Measurements from ENCODE around the gene THAP12. TPM values are rescaled to one million over a fixed set of nuclear protein-coding genes. Genes with fewer than 3 reads are reported as not detected.

THAP12 gene
- total and polyA plus RNA-seq, 2 experiments from 2014 or later: 20.1 to 36.0 TPM

DNA sequence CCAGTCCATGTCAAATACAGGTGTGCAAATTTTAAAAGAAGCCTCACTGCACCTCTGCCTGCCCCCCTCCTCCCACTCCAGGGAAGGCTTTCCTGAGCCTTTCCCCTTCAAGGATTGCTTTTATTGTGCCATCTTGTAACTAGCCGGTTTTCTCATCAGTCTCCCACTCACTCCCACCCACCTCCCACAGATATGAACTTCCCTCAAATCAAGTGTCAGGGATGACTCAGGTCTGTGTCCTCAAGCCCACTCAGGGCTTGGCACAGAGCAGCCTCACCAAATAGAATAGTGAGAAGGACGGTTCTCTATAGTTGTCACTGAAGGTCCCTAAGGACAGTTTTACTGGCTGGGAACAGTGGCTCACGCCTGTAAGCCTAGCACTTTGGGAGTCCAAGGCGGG is 43.0 kb downstream of the THAP12 start:
- Histone ChIP-seq H3K9me2 (ENCODE audit: insufficient read depth) (no peaks in the 10 kb centered on the region), H3K4me1 (ENCODE audit: insufficient read depth) (no peaks in the 10 kb centered on the region), H3K4me2 (no peak overlapping the region), H3K27ac (ENCODE audit: low read depth) (no peak overlapping the region), H3F3A (replicated peaks; ENCODE audit: low read depth) (no peaks in the 10 kb centered on the region), H3K36me3 (ENCODE audit: insufficient read depth) (no peaks in the 10 kb centered on the region), H2AFZ (no peak overlapping the region), H4K20me1 (replicated peaks; ENCODE audit: insufficient read depth) (no peaks in the 10 kb centered on the region), H3K4me3 (no peak overlapping the region), H3K27me3 (ENCODE audit: insufficient read depth) (no peaks in the 10 kb centered on the region), H3K79me2 (replicated peaks; ENCODE audit: insufficient read depth) (no peaks in the 10 kb centered on the region)
- peaks cover 30% of the 10 kb centered on the region for H3K36me3 Mint-ChIP-seq (ENCODE audit: low read depth)
- DNase-seq (ENCODE audit: low spot score) (no peak), ATAC-seq (no peak)
- peaks cover 3% of the 10 kb centered on the region for H3K27me3 Mint-ChIP-seq (ENCODE audit: insufficient read depth, low read depth, poor library complexity)
- TF ChIP-seq JUNB (IDR thresholded peaks at IDR 0.05; ENCODE audit: unreplicated experiment): no peak
- TF ChIP-seq EZH2phosphoT487 (IDR thresholded peaks at IDR 0.05; ENCODE audit: unreplicated experiment): no peak
- TF ChIP-seq, protein P1, sequence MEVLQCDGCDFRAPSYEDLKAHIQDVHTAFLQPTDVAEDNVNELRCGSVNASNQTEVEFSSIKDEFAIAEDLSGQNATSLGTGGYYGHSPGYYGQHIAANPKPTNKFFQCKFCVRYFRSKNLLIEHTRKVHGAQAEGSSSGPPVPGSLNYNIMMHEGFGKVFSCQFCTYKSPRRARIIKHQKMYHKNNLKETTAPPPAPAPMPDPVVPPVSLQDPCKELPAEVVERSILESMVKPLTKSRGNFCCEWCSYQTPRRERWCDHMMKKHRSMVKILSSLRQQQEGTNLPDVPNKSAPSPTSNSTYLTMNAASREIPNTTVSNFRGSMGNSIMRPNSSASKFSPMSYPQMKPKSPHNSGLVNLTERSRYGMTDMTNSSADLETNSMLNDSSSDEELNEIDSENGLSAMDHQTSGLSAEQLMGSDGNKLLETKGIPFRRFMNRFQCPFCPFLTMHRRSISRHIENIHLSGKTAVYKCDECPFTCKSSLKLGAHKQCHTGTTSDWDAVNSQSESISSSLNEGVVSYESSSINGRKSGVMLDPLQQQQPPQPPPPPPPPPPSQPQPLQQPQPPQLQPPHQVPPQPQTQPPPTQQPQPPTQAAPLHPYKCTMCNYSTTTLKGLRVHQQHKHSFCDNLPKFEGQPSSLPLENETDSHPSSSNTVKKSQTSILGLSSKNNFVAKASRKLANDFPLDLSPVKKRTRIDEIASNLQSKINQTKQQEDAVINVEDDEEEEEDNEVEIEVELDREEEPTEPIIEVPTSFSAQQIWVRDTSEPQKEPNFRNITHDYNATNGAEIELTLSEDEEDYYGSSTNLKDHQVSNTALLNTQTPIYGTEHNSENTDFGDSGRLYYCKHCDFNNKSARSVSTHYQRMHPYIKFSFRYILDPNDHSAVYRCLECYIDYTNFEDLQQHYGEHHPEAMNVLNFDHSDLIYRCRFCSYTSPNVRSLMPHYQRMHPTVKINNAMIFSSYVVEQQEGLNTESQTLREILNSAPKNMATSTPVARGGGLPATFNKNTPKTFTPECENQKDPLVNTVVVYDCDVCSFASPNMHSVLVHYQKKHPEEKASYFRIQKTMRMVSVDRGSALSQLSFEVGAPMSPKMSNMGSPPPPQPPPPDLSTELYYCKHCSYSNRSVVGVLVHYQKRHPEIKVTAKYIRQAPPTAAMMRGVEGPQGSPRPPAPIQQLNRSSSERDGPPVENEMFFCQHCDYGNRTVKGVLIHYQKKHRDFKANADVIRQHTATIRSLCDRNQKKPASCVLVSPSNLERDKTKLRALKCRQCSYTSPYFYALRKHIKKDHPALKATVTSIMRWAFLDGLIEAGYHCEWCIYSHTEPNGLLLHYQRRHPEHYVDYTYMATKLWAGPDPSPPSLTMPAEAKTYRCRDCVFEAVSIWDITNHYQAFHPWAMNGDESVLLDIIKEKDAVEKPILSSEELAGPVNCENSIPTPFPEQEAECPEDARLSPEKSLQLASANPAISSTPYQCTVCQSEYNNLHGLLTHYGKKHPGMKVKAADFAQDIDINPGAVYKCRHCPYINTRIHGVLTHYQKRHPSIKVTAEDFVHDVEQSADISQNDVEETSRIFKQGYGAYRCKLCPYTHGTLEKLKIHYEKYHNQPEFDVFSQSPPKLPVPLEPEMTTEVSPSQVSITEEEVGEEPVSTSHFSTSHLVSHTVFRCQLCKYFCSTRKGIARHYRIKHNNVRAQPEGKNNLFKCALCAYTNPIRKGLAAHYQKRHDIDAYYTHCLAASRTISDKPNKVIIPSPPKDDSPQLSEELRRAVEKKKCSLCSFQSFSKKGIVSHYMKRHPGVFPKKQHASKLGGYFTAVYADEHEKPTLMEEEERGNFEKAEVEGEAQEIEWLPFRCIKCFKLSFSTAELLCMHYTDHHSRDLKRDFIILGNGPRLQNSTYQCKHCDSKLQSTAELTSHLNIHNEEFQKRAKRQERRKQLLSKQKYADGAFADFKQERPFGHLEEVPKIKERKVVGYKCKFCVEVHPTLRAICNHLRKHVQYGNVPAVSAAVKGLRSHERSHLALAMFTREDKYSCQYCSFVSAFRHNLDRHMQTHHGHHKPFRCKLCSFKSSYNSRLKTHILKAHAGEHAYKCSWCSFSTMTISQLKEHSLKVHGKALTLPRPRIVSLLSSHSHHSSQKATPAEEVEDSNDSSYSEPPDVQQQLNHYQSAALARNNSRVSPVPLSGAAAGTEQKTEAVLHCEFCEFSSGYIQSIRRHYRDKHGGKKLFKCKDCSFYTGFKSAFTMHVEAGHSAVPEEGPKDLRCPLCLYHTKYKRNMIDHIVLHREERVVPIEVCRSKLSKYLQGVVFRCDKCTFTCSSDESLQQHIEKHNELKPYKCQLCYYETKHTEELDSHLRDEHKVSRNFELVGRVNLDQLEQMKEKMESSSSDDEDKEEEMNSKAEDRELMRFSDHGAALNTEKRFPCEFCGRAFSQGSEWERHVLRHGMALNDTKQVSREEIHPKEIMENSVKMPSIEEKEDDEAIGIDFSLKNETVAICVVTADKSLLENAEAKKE (CRISPR knock-in tag; IDR thresholded peaks at IDR 0.05): no peak
- TF ChIP-seq ZNF331 (CRISPR knock-in tag; IDR thresholded peaks at IDR 0.05; ENCODE audit: low read depth): no peak
- TF ChIP-seq POLR2AphosphoS5 (IDR thresholded peaks at IDR 0.05; ENCODE audit: low read depth): no peak
- no peak for TF ChIP-seq NANOG (IDR thresholded peaks at IDR 0.05; ENCODE audit: borderline replicate concordance)
- TF ChIP-seq, protein P2, sequence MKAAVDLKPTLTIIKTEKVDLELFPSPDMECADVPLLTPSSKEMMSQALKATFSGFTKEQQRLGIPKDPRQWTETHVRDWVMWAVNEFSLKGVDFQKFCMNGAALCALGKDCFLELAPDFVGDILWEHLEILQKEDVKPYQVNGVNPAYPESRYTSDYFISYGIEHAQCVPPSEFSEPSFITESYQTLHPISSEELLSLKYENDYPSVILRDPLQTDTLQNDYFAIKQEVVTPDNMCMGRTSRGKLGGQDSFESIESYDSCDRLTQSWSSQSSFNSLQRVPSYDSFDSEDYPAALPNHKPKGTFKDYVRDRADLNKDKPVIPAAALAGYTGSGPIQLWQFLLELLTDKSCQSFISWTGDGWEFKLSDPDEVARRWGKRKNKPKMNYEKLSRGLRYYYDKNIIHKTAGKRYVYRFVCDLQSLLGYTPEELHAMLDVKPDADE (IDR thresholded peaks at IDR 0.05): no peak
- TF ChIP-seq CREB1 (CRISPR knock-in tag; IDR thresholded peaks at IDR 0.05; ENCODE audit: low read depth): no peak
- TF ChIP-seq ZNF114 (CRISPR knock-in tag; IDR thresholded peaks at IDR 0.05): no peak
- no peak for TF ChIP-seq REST (IDR thresholded peaks at IDR 0.05; ENCODE audit: unreplicated experiment)
- TF ChIP-seq EZH2 (IDR thresholded peaks at IDR 0.05; ENCODE audit: low read depth, unreplicated experiment): no peak
- TF ChIP-seq CTCF (conservative IDR thresholded peaks at IDR 0.05; ENCODE audit: low read depth in 2 of 2): no peak
- TF ChIP-seq STAT1 (IDR thresholded peaks at IDR 0.05; ENCODE audit: unreplicated experiment): no peak
- H3K27ac Mint-ChIP-seq: no peak overlapping the region
- H3K9me3 Mint-ChIP-seq: peaks cover 40% of the 10 kb centered on the region
- no peaks in the 10 kb centered on the region for H3K4me1 Mint-ChIP-seq
- H3K4me3 Mint-ChIP-seq: no peak overlapping the region
